ENCODE data around the gene SPACA5.

SPACA5 gene

DNA sequence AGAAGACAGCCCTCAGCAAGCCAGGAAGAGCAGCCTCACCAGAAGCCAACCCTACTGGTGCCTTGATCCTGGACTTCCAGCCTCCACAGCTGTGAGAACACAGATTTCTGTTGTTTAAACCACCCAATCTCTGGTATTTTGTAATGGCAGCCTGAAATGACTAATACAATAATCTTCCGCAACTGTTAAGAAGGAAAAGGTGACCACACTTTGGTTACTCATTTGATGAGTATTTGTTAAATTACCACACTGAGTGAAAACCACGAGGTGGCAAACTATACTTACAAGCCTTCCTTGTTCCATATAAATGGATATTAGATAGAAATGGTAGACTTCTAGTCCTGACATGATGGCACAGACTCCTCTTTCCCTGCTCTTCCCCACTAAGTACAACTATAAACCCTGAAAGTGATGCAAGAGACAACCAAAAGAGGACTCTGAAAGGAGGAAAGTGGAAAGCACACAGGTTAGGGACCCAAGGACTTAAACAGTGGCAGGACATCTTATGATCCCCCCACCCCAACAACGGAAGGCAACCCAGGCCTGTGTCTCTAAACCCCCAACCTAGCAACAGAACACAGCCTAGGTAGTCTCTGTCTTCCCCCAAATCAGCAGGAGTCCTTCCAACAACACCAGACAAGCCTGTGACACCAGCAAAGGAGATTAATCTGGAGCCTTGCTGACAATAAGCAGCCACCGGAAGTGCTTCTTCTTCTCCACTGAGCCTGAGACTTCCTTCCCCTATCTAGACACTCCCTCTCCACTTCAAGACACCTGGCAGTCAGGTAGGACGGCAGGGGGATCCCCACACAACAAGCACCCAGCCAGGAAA, 15.3 kb upstream of the SPACA5 start:
- TF ChIP-seq, protein P1, sequence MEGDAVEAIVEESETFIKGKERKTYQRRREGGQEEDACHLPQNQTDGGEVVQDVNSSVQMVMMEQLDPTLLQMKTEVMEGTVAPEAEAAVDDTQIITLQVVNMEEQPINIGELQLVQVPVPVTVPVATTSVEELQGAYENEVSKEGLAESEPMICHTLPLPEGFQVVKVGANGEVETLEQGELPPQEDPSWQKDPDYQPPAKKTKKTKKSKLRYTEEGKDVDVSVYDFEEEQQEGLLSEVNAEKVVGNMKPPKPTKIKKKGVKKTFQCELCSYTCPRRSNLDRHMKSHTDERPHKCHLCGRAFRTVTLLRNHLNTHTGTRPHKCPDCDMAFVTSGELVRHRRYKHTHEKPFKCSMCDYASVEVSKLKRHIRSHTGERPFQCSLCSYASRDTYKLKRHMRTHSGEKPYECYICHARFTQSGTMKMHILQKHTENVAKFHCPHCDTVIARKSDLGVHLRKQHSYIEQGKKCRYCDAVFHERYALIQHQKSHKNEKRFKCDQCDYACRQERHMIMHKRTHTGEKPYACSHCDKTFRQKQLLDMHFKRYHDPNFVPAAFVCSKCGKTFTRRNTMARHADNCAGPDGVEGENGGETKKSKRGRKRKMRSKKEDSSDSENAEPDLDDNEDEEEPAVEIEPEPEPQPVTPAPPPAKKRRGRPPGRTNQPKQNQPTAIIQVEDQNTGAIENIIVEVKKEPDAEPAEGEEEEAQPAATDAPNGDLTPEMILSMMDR (IDR thresholded peaks at IDR 0.05; ENCODE audit: extremely low read depth, insufficient read depth, missing control alignments), result no peak
- DNase-seq (ENCODE audit: low spot score), result no peak

GRCh38 chrX:47992095-47992380, 14.8 kb upstream of the SPACA5 start:
- in situ Hi-C loops (cut with MboI; ENCODE audit: low pct_unique_long_range_greater_than_20kb, low sequenced_read_pairs, unreplicated experiment), result no loop called here
- TF ChIP-seq, protein P1 (IDR thresholded peaks at IDR 0.05; ENCODE audit: extremely low read depth, insufficient read depth, missing control alignments), result no peak
- DNase-seq (ENCODE audit: low spot score), result no peak

More for the DNA sequence above, 15.3 kb upstream of the SPACA5 start:
- in situ Hi-C loops (cut with MboI; ENCODE audit: low pct_unique_long_range_greater_than_20kb, low sequenced_read_pairs, unreplicated experiment), result no loop called here

GRCh38 chrX:47992669-47993068, 14.1 kb upstream of the SPACA5 start:
- TF ChIP-seq, protein P1 (IDR thresholded peaks at IDR 0.05; ENCODE audit: extremely low read depth, insufficient read depth, missing control alignments), result no peak
- in situ Hi-C loops (cut with MboI; ENCODE audit: low pct_unique_long_range_greater_than_20kb, low sequenced_read_pairs, unreplicated experiment), result no loop called here
- no peak for DNase-seq (ENCODE audit: low spot score)

GRCh38 chrX:48001260-48001659, 5.5 kb upstream of the SPACA5 start:
- in situ Hi-C loops (cut with MboI; ENCODE audit: low pct_unique_long_range_greater_than_20kb, low sequenced_read_pairs, unreplicated experiment), result no loop called here
- TF ChIP-seq, protein P1 (IDR thresholded peaks at IDR 0.05; ENCODE audit: extremely low read depth, insufficient read depth, missing control alignments), result no peak
- no peak for DNase-seq (ENCODE audit: low spot score)

DNA sequence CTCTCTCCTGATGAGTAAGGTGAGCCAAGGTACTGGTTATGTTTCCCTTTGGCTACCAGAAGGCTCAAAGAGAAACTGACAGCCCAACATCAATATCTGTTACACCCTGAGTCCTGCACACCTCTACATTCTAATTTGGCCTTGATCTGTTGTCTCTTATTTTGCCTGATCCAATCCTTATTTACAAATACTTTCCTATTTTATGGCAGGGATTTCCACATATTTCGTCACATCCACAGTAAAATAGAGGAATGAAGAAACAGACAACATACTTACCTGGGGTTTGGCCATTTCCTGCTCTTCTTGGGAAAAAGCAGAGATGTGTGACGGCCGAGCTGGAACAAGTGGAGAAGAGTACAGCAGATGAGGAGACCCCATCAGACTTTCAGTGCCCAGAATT, 4.5 kb upstream of the SPACA5 start:
- DNase-seq (ENCODE audit: low spot score), result no peak
- TF ChIP-seq, protein P1 (IDR thresholded peaks at IDR 0.05; ENCODE audit: extremely low read depth, insufficient read depth, missing control alignments), result no peak
- in situ Hi-C loops (cut with MboI; ENCODE audit: low pct_unique_long_range_greater_than_20kb, low sequenced_read_pairs, unreplicated experiment), result no loop called here

DNA sequence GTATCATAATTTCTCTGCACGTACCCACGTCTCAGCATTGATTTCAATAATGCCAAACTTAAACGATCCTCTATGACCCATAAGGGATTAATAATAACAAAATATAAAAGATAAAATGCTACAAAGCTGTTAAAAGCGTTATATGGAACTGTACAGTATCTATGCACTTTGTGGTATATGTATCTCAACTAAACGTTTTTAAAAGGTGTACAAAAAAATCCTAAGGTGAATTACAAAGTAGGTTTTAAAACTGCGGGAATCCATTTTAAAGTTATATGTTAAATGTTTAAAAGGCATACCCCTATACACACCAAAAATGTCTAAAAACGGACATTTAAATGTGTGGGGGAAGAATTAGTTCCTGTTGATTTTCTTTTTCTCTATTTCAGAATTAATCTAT, 3.9 kb upstream of the SPACA5 start:
- TF ChIP-seq, protein P1 (IDR thresholded peaks at IDR 0.05; ENCODE audit: extremely low read depth, insufficient read depth, missing control alignments), result no peak
- in situ Hi-C loops (cut with MboI; ENCODE audit: low pct_unique_long_range_greater_than_20kb, low sequenced_read_pairs, unreplicated experiment), result no loop called here
- DNase-seq (ENCODE audit: low spot score), result no peak

Measured in GM13977 (cell line).